ENCODE results near the gene SPAG8.

The SPAG8 gene

DNA sequence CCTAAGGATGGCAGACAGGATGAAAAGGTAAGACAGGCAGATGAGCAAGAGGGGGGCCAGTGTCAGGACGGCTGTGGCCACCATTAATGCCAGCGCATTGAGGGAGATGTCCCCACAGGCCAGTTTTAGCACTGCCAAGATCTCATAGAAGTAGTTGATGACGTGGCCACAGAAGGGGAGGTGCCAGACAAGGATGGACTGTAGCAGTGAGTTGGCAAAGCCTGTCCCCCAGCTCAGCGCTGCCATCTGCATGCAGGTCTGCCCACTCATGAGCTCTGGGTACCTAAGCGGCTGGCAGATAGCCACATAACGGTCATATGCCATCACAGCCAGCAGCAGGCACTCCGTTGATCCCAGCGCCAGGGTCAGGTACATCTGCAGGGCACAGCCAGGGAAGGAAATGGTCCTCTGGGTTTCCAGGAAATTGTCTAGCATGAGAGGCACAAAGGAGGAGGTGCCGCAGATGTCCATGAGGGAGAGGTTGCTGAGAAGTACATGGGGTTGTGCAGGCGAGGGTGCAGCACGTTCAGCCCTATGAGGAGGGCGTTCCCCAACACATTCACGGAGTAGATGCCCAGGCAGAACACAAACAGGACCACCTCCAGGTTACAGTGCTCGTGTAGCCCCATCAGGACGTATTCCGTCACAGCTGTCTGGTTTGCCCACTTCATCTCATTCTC lies 47.4 kb upstream of the SPAG8 start:
- ATAC-seq (ENCODE audit: insufficient read depth, low read depth) = peak; percentile 31; the same call in 1 of the 3 replicates
- H2AFZ ChIP-seq (ENCODE audit: low read depth, low read length) = no peak overlapping the region

DNA sequence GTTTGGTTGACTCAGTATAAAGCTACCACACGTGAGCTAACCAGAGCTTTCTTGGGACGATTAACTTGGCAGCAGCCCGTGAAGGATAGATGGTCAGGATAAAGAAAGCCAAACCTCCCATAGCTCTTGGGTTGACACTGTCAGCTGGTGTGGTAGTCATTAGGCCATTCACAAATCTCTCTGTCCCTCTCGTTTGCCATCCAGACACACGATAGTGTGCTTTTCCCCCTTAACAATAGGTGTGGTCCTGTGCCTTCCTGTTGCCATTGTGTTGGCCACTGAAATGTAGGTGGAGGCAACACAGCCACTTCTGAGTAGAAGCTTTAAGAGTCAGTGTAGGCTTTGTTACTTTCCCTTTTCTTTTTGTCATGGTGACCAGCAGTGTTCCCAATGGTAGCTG lies 46.4 kb upstream of the SPAG8 start:
- no peaks in the 10 kb centered on the region for H3K36me3 ChIP-seq (ENCODE audit: insufficient read depth, low read length)
- H3K27ac ChIP-seq (ENCODE audit: low read length) = no peak overlapping the region
- H3K9me3 ChIP-seq (ENCODE audit: insufficient read depth, low read length, severe bottlenecking) = no peaks in the 10 kb centered on the region
- H3K27me3 ChIP-seq (ENCODE audit: insufficient read depth, low read length, poor library complexity) = no peaks in the 10 kb centered on the region
- no peak overlapping the region for H3K4me2 ChIP-seq (ENCODE audit: insufficient read depth, low read length)
- H3K9ac ChIP-seq (ENCODE audit: low read depth, low read length) = no peak overlapping the region
- DNase-seq = no peak
- H3K4me1 ChIP-seq (ENCODE audit: insufficient read depth, low read length) = no peaks in the 10 kb centered on the region
- H3K4me3 ChIP-seq (ENCODE audit: low read depth in 1 of 2, low read length in 2 of 2) = no peak overlapping the region
- H3K79me2 ChIP-seq (ENCODE audit: insufficient read depth, low read length) = no peaks in the 10 kb centered on the region
- TF ChIP-seq EZH2 (IDR thresholded peaks at IDR 0.05; ENCODE audit: borderline replicate concordance, low read depth, low read length, severe bottlenecking) = no peak
- TF ChIP-seq, protein P1, sequence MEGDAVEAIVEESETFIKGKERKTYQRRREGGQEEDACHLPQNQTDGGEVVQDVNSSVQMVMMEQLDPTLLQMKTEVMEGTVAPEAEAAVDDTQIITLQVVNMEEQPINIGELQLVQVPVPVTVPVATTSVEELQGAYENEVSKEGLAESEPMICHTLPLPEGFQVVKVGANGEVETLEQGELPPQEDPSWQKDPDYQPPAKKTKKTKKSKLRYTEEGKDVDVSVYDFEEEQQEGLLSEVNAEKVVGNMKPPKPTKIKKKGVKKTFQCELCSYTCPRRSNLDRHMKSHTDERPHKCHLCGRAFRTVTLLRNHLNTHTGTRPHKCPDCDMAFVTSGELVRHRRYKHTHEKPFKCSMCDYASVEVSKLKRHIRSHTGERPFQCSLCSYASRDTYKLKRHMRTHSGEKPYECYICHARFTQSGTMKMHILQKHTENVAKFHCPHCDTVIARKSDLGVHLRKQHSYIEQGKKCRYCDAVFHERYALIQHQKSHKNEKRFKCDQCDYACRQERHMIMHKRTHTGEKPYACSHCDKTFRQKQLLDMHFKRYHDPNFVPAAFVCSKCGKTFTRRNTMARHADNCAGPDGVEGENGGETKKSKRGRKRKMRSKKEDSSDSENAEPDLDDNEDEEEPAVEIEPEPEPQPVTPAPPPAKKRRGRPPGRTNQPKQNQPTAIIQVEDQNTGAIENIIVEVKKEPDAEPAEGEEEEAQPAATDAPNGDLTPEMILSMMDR (IDR thresholded peaks at IDR 0.05; ENCODE audit: borderline replicate concordance, extremely low read depth, low read length, poor library complexity, severe bottlenecking) = no peak
- no peaks in the 10 kb centered on the region; the same call in 1 of the 2 replicates for H4K20me1 ChIP-seq (ENCODE audit: insufficient read depth, low read length)
- no peak overlapping the region for H2AFZ ChIP-seq (ENCODE audit: low read depth, low read length)
- no peak for ATAC-seq (ENCODE audit: insufficient read depth, low read depth)

More for the DNA sequence above, 47.4 kb upstream of the SPAG8 start:
- no peaks in the 10 kb centered on the region for H3K79me2 ChIP-seq (ENCODE audit: insufficient read depth, low read length)
- no peaks in the 10 kb centered on the region for H3K4me1 ChIP-seq (ENCODE audit: insufficient read depth, low read length)
- H3K4me3 ChIP-seq (ENCODE audit: low read depth in 1 of 2, low read length in 2 of 2) = no peak overlapping the region
- DNase-seq = no peak
- H3K9ac ChIP-seq (ENCODE audit: low read depth, low read length) = no peak overlapping the region
- no peaks in the 10 kb centered on the region for H3K36me3 ChIP-seq (ENCODE audit: insufficient read depth, low read length)
- no peaks in the 10 kb centered on the region for H3K27me3 ChIP-seq (ENCODE audit: insufficient read depth, low read length, poor library complexity)
- H3K27ac ChIP-seq (ENCODE audit: low read length) = no peak overlapping the region
- no peak overlapping the region for H3K4me2 ChIP-seq (ENCODE audit: insufficient read depth, low read length)
- no peaks in the 10 kb centered on the region for H4K20me1 ChIP-seq (ENCODE audit: insufficient read depth, low read length)
- no peaks in the 10 kb centered on the region for H3K9me3 ChIP-seq (ENCODE audit: insufficient read depth, low read length, severe bottlenecking)
- TF ChIP-seq, protein P1 (IDR thresholded peaks at IDR 0.05; ENCODE audit: borderline replicate concordance, extremely low read depth, low read length, poor library complexity, severe bottlenecking) = no peak
- no peak for TF ChIP-seq EZH2 (IDR thresholded peaks at IDR 0.05; ENCODE audit: borderline replicate concordance, low read depth, low read length, severe bottlenecking)

DNA sequence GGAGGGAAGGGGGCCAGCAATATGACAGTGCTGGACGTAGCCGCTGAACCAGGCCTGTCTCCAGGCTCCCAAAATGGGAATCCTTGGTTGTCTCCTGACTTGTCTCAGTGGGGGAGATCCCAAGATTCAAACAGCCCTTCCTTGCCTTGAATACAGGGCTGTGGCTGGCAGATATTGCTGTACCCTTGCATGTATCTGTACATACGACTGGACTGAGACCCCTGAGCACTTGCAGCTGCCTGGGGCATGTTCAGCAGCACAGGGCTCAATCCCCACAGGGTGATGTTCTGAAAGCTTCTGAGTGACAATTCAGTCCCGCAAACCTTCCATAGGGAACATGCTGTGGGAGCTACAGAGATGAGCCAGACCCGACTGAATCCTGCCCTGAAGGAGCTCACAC lies 44.8 kb upstream of the SPAG8 start:
- Histone ChIP-seq H3K9ac (ENCODE audit: low read depth, low read length) (no peak overlapping the region), H3K4me3 (ENCODE audit: low read depth in 1 of 2, low read length in 2 of 2) (no peak overlapping the region), H4K20me1 (ENCODE audit: insufficient read depth, low read length) (no peaks in the 10 kb centered on the region; the same call in 1 of the 2 replicates), H3K4me2 (ENCODE audit: insufficient read depth, low read length) (no peak overlapping the region), H3K9me3 (ENCODE audit: insufficient read depth, low read length, severe bottlenecking) (no peaks in the 10 kb centered on the region), H3K27me3 (ENCODE audit: insufficient read depth, low read length, poor library complexity) (no peaks in the 10 kb centered on the region), H3K4me1 (ENCODE audit: insufficient read depth, low read length) (no peaks in the 10 kb centered on the region), H3K79me2 (ENCODE audit: insufficient read depth, low read length) (no peaks in the 10 kb centered on the region), H3K27ac (ENCODE audit: low read length) (no peak overlapping the region), H3K36me3 (ENCODE audit: insufficient read depth, low read length) (no peaks in the 10 kb centered on the region), H2AFZ (ENCODE audit: low read depth, low read length) (no peak overlapping the region)
- ATAC-seq (ENCODE audit: insufficient read depth, low read depth) (no peak), DNase-seq (no peak)
- no peak for TF ChIP-seq EZH2 (IDR thresholded peaks at IDR 0.05; ENCODE audit: borderline replicate concordance, low read depth, low read length, severe bottlenecking)
- TF ChIP-seq, protein P1 (IDR thresholded peaks at IDR 0.05; ENCODE audit: borderline replicate concordance, extremely low read depth, low read length, poor library complexity, severe bottlenecking) = no peak

Data from DND-41 (cell line).